ENCODE results near the gene EXOC6.
"Not testable (repeated sequence)": the region's sequence is repeated elsewhere in the genome, so short reads cannot be mapped to it uniquely, and the experiment has no call there.

EXOC6 gene

GRCh38 chr10:92972066-92972870 is 123.9 kb downstream of the EXOC6 start:
- no peaks in the 10 kb centered on the region for H3K4me1 ChIP-seq (ENCODE audit: control insufficient read depth, insufficient read depth, low read length)
- no peaks in the 10 kb centered on the region for H3K27me3 ChIP-seq (ENCODE audit: control insufficient read depth, insufficient read depth, low read length)
- H3K36me3 ChIP-seq (ENCODE audit: control insufficient read depth, insufficient read depth, low read length) = no peaks in the 10 kb centered on the region
- no peak overlapping the region for H3K27ac ChIP-seq (ENCODE audit: low read depth, low read length)
- H3K4me3 ChIP-seq (ENCODE audit: low read length) = no peak overlapping the region
- H3K9ac ChIP-seq (ENCODE audit: low read length) = no peak overlapping the region

GRCh38 chr10:92972886-92973285 is 124.6 kb downstream of the EXOC6 start:
- H3K27ac ChIP-seq (ENCODE audit: low read depth, low read length) = no peak overlapping the region

GRCh38 chr10:92976278-92976677 is 128.0 kb downstream of the EXOC6 start:
- not testable (repeated sequence) for H3K27me3 ChIP-seq (ENCODE audit: control insufficient read depth, insufficient read depth, low read length); H3K4me3 ChIP-seq (ENCODE audit: low read length); H3K27ac ChIP-seq (ENCODE audit: low read depth, low read length); H3K36me3 ChIP-seq (ENCODE audit: control insufficient read depth, insufficient read depth, low read length); H3K4me1 ChIP-seq (ENCODE audit: control insufficient read depth, insufficient read depth, low read length); H3K9ac ChIP-seq (ENCODE audit: low read length)

More at GRCh38 chr10:92972886-92973285, 124.6 kb downstream of the EXOC6 start:
- H3K27me3 ChIP-seq (ENCODE audit: control insufficient read depth, insufficient read depth, low read length) = no peaks in the 10 kb centered on the region
- no peak overlapping the region for H3K9ac ChIP-seq (ENCODE audit: low read length)
- no peak overlapping the region for H3K4me3 ChIP-seq (ENCODE audit: low read length)
- no peaks in the 10 kb centered on the region for H3K4me1 ChIP-seq (ENCODE audit: control insufficient read depth, insufficient read depth, low read length)
- H3K36me3 ChIP-seq (ENCODE audit: control insufficient read depth, insufficient read depth, low read length) = no peaks in the 10 kb centered on the region

GRCh38 chr10:92989250-92989649 is 140.9 kb downstream of the EXOC6 start:
- Histone ChIP-seq H3K27me3 (ENCODE audit: control insufficient read depth, insufficient read depth, low read length) (no peaks in the 10 kb centered on the region), H3K4me1 (ENCODE audit: control insufficient read depth, insufficient read depth, low read length) (peaks cover 7% of the 10 kb centered on the region), H3K4me3 (ENCODE audit: low read length) (no peak overlapping the region), H3K9ac (ENCODE audit: low read length) (no peak overlapping the region), H3K36me3 (ENCODE audit: control insufficient read depth, insufficient read depth, low read length) (no peaks in the 10 kb centered on the region), H3K27ac (ENCODE audit: low read depth, low read length) (no peak overlapping the region)

GRCh38 chr10:92990615-92991014 is 142.3 kb downstream of the EXOC6 start:
- H3K4me3 ChIP-seq (ENCODE audit: low read length) = no peak overlapping the region
- no peaks in the 10 kb centered on the region for H3K27me3 ChIP-seq (ENCODE audit: control insufficient read depth, insufficient read depth, low read length)
- H3K9ac ChIP-seq (ENCODE audit: low read length) = no peak overlapping the region
- H3K27ac ChIP-seq (ENCODE audit: low read depth, low read length) = no peak overlapping the region
- peaks cover 7% of the 10 kb centered on the region for H3K4me1 ChIP-seq (ENCODE audit: control insufficient read depth, insufficient read depth, low read length)
- no peaks in the 10 kb centered on the region for H3K36me3 ChIP-seq (ENCODE audit: control insufficient read depth, insufficient read depth, low read length)

GRCh38 chr10:92991513-92991912 is 143.2 kb downstream of the EXOC6 start:
- no peaks in the 10 kb centered on the region for H3K27me3 ChIP-seq (ENCODE audit: control insufficient read depth, insufficient read depth, low read length)
- no peaks in the 10 kb centered on the region for H3K36me3 ChIP-seq (ENCODE audit: control insufficient read depth, insufficient read depth, low read length)
- peaks cover 7% of the 10 kb centered on the region for H3K4me1 ChIP-seq (ENCODE audit: control insufficient read depth, insufficient read depth, low read length)
- no peak overlapping the region for H3K27ac ChIP-seq (ENCODE audit: low read depth, low read length)
- H3K4me3 ChIP-seq (ENCODE audit: low read length) = no peak overlapping the region
- no peak overlapping the region for H3K9ac ChIP-seq (ENCODE audit: low read length)

GRCh38 chr10:92993699-92994272 is 145.5 kb downstream of the EXOC6 start:
- H3K27me3 ChIP-seq (ENCODE audit: control insufficient read depth, insufficient read depth, low read length) = no peaks in the 10 kb centered on the region
- no peak overlapping the region for H3K9ac ChIP-seq (ENCODE audit: low read length)
- H3K27ac ChIP-seq (ENCODE audit: low read depth, low read length) = no peak overlapping the region
- H3K36me3 ChIP-seq (ENCODE audit: control insufficient read depth, insufficient read depth, low read length) = no peaks in the 10 kb centered on the region
- no peak overlapping the region for H3K4me3 ChIP-seq (ENCODE audit: low read length)
- peaks cover 7% of the 10 kb centered on the region for H3K4me1 ChIP-seq (ENCODE audit: control insufficient read depth, insufficient read depth, low read length)

GRCh38 chr10:92995509-92995908 is 147.2 kb downstream of the EXOC6 start:
- H3K9ac ChIP-seq (ENCODE audit: low read length) = no peak overlapping the region
- H3K27me3 ChIP-seq (ENCODE audit: control insufficient read depth, insufficient read depth, low read length) = no peaks in the 10 kb centered on the region
- no peak overlapping the region for H3K27ac ChIP-seq (ENCODE audit: low read depth, low read length)

GRCh38 chr10:92997620-92998019 is 149.3 kb downstream of the EXOC6 start:
- no peak overlapping the region for H3K9ac ChIP-seq (ENCODE audit: low read length)
- H3K4me1 ChIP-seq (ENCODE audit: control insufficient read depth, insufficient read depth, low read length) = no peaks in the 10 kb centered on the region
- no peak overlapping the region for H3K4me3 ChIP-seq (ENCODE audit: low read length)
- H3K36me3 ChIP-seq (ENCODE audit: control insufficient read depth, insufficient read depth, low read length) = no peaks in the 10 kb centered on the region
- H3K27ac ChIP-seq (ENCODE audit: low read depth, low read length) = no peak overlapping the region
- no peaks in the 10 kb centered on the region for H3K27me3 ChIP-seq (ENCODE audit: control insufficient read depth, insufficient read depth, low read length)

More at GRCh38 chr10:92995509-92995908, 147.2 kb downstream of the EXOC6 start:
- Histone ChIP-seq H3K4me1 (ENCODE audit: control insufficient read depth, insufficient read depth, low read length) (peaks cover 4% of the 10 kb centered on the region), H3K4me3 (ENCODE audit: low read length) (no peak overlapping the region), H3K36me3 (ENCODE audit: control insufficient read depth, insufficient read depth, low read length) (no peaks in the 10 kb centered on the region)

- Histone ChIP-seq H3K27ac (ENCODE audit: low read depth, low read length) (no peak overlapping the region), H3K27me3 (ENCODE audit: control insufficient read depth, insufficient read depth, low read length) (no peaks in the 10 kb centered on the region), H3K4me3 (ENCODE audit: low read length) (no peak overlapping the region), H3K9ac (ENCODE audit: low read length) (no peak overlapping the region), H3K36me3 (ENCODE audit: control insufficient read depth, insufficient read depth, low read length) (no peaks in the 10 kb centered on the region), H3K4me1 (ENCODE audit: control insufficient read depth, insufficient read depth, low read length) (no peaks in the 10 kb centered on the region)
These were observed 150.9 kb downstream of the EXOC6 start for GRCh38 chr10:92999191-92999590.

- H3K4me3 ChIP-seq (ENCODE audit: low read length) = no peak overlapping the region
- no peak overlapping the region for H3K9ac ChIP-seq (ENCODE audit: low read length)
- H3K36me3 ChIP-seq (ENCODE audit: control insufficient read depth, insufficient read depth, low read length) = no peaks in the 10 kb centered on the region
- no peak overlapping the region for H3K27ac ChIP-seq (ENCODE audit: low read depth, low read length)
- H3K27me3 ChIP-seq (ENCODE audit: control insufficient read depth, insufficient read depth, low read length) = no peaks in the 10 kb centered on the region
- H3K4me1 ChIP-seq (ENCODE audit: control insufficient read depth, insufficient read depth, low read length) = no peaks in the 10 kb centered on the region
These were observed 158.2 kb downstream of the EXOC6 start for GRCh38 chr10:93006435-93007039.

- Histone ChIP-seq H3K4me3 (ENCODE audit: low read length) (no peak overlapping the region), H3K4me1 (ENCODE audit: control insufficient read depth, insufficient read depth, low read length) (no peaks in the 10 kb centered on the region), H3K36me3 (ENCODE audit: control insufficient read depth, insufficient read depth, low read length) (peaks cover 2% of the 10 kb centered on the region), H3K9ac (ENCODE audit: low read length) (no peak overlapping the region), H3K27ac (ENCODE audit: low read depth, low read length) (no peak overlapping the region), H3K27me3 (ENCODE audit: control insufficient read depth, insufficient read depth, low read length) (no peaks in the 10 kb centered on the region)
These were observed 167.4 kb downstream of the EXOC6 start for GRCh38 chr10:93015722-93016121.

Measured in rectal smooth muscle tissue (tissue), 1 donor.